WTC11 (cell line): Measurements from ENCODE around the gene KTI12. TPM values are rescaled to one million over a fixed set of nuclear protein-coding genes. Genes with fewer than 3 reads are reported as not detected.
"Not testable (repeated sequence)": the region's sequence is repeated elsewhere in the genome, so short reads cannot be mapped to it uniquely, and the experiment has no call there.

Experiments used
- ATAC-seq: fragments of 200-7000 bp; cut with Tn5 transposase; 2 replicates; pipeline ENCODE4 v1.10.0; 2021; ENCODE audit warnings: mild to moderate bottlenecking, moderate library complexity
- CTCF ChIA-PET: fragments of 300-600 bp; sonication (Branson Sonifier 250); formaldehyde crosslinking; loops from one replicate; lab custom pipeline; 2021; ENCODE audit warnings: antibody characterized with exemption; lab: Charles Lee
- POLR2A ChIA-PET: fragments of 350-600 bp; sonication (Branson Sonifier 250); formaldehyde crosslinking; loops from one replicate; lab custom pipeline; 2021; ENCODE audit warnings: antibody characterized with exemption; lab: Charles Lee
- DNase-seq: peaks from one replicate; pipeline ENCODE4 v3.0.0; 2021; ENCODE audit warnings: low spot score
- H3K27ac Mint-ChIP-seq: 2 replicates; pipeline ENCODE4 v1.8.0; 2021; ENCODE audit warnings: mixed read lengths
- H3K27me3 Mint-ChIP-seq: 2 replicates; pipeline ENCODE4 v1.8.0; 2021; ENCODE audit warnings: low read depth, mild to moderate bottlenecking, moderate library complexity, mixed read lengths
- H3K36me3 Mint-ChIP-seq: 2 replicates; pipeline ENCODE4 v1.8.0; 2021; ENCODE audit warnings: mixed read lengths
- H3K4me1 Mint-ChIP-seq: 2 replicates; pipeline ENCODE4 v1.8.0; 2022; ENCODE audit warnings: mixed read lengths
- H3K4me3 Mint-ChIP-seq: 2 replicates; pipeline ENCODE4 v1.8.0; 2021; ENCODE audit warnings: mild to moderate bottlenecking, moderate library complexity, mixed read lengths
- H3K9me3 Mint-ChIP-seq: 2 replicates; pipeline ENCODE4 v1.8.0; 2021; ENCODE audit warnings: mixed read lengths
- CREB1 ChIP-seq: sonication (generic); formaldehyde crosslinking; IDR thresholded peaks from 2 replicates; pipeline ENCODE4 v1.8.0; 2023; ENCODE audit warnings: mild to moderate bottlenecking, missing genetic modification reagents
- ELF4 ChIP-seq: sonication (generic); formaldehyde crosslinking; IDR thresholded peaks from 2 replicates; pipeline ENCODE4 v1.8.1; 2022; ENCODE audit warnings: low read depth, mild to moderate bottlenecking, moderate library complexity, missing genetic modification reagents
- GTF2I ChIP-seq: fragments of 250-450 bp; sonication (Bioruptor Pico); conservative IDR thresholded peaks from 2 replicates; pipeline ENCODE4 v1.4.0; 2021; ENCODE audit warnings: mild to moderate bottlenecking
- MYBL2 ChIP-seq: sonication (generic); formaldehyde crosslinking; IDR thresholded peaks from 2 replicates; pipeline ENCODE4 v1.8.1; 2023; ENCODE audit warnings: mild to moderate bottlenecking, moderate library complexity, missing genetic modification reagents
- NR1H2 ChIP-seq: sonication (generic); formaldehyde crosslinking; IDR thresholded peaks from 2 replicates; pipeline ENCODE4 v1.9.0; 2021; ENCODE audit warnings: mild to moderate bottlenecking, moderate library complexity, missing genetic modification reagents
- RORB ChIP-seq: fragments of 250-450 bp; sonication (Bioruptor Pico); IDR thresholded peaks from 2 replicates; pipeline ENCODE4 v1.9.0; 2021; ENCODE audit warnings: mild to moderate bottlenecking
- TP53 ChIP-seq: sonication (generic); formaldehyde crosslinking; IDR thresholded peaks from 2 replicates; pipeline ENCODE4 v1.8.1; 2023; ENCODE audit warnings: mild to moderate bottlenecking, missing genetic modification reagents
- ZNF263 ChIP-seq: sonication (generic); formaldehyde crosslinking; IDR thresholded peaks from 2 replicates; pipeline ENCODE4 v1.8.1; 2022; ENCODE audit warnings: low read depth, mild to moderate bottlenecking, moderate library complexity, missing genetic modification reagents
- ZNF671 ChIP-seq: fragments of 250-450 bp; sonication (Bioruptor Pico); IDR thresholded peaks from 2 replicates; pipeline ENCODE4 v1.8.0; 2021; ENCODE audit warnings: mild to moderate bottlenecking
- total RNA-seq: library from RNA; stranded (reverse); gene quantifications from 3 replicates; pipeline ENCODE4 v1.2.3, GENCODE V29; 2021
- TF ChIP-seq, protein P1 (sequence below): sonication (generic); formaldehyde crosslinking; IDR thresholded peaks from 2 replicates; pipeline ENCODE4 v1.8.1; 2023; ENCODE audit warnings: mild to moderate bottlenecking, missing genetic modification reagents, moderate library complexity
- TF ChIP-seq, protein P2 (sequence below): fragments of 250-450 bp; sonication (Bioruptor Pico); conservative IDR thresholded peaks from 2 replicates; pipeline ENCODE4 v1.9.0; 2021; ENCODE audit warnings: mild to moderate bottlenecking
- TF ChIP-seq, protein P3 (sequence below): sonication (generic); formaldehyde crosslinking; IDR thresholded peaks from 2 replicates; pipeline ENCODE4 v1.8.0; 2022; ENCODE audit warnings: mild to moderate bottlenecking, missing genetic modification reagents
- TF ChIP-seq, protein P4 (sequence below): sonication (generic); formaldehyde crosslinking; IDR thresholded peaks from 2 replicates; pipeline ENCODE4 v1.8.1; 2023; ENCODE audit warnings: mild to moderate bottlenecking, moderate library complexity, missing genetic modification reagents
- TF ChIP-seq, protein P5 (sequence below): sonication (generic); formaldehyde crosslinking; IDR thresholded peaks from 2 replicates; pipeline ENCODE4 v1.8.0; 2022; ENCODE audit warnings: mild to moderate bottlenecking, missing genetic modification reagents
- TF ChIP-seq, protein P6 (sequence below): sonication (generic); formaldehyde crosslinking; IDR thresholded peaks from 2 replicates; pipeline ENCODE4 v1.8.1; 2023; ENCODE audit warnings: mild to moderate bottlenecking, missing genetic modification reagents
- TF ChIP-seq, protein P7 (sequence below): sonication (generic); formaldehyde crosslinking; IDR thresholded peaks from 2 replicates; pipeline ENCODE4 v1.8.1; 2023; ENCODE audit warnings: mild to moderate bottlenecking, missing genetic modification reagents, borderline replicate concordance

The KTI12 gene
- total RNA-seq, 1 experiment from 2014 or later, result 10.1 TPM

DNA sequence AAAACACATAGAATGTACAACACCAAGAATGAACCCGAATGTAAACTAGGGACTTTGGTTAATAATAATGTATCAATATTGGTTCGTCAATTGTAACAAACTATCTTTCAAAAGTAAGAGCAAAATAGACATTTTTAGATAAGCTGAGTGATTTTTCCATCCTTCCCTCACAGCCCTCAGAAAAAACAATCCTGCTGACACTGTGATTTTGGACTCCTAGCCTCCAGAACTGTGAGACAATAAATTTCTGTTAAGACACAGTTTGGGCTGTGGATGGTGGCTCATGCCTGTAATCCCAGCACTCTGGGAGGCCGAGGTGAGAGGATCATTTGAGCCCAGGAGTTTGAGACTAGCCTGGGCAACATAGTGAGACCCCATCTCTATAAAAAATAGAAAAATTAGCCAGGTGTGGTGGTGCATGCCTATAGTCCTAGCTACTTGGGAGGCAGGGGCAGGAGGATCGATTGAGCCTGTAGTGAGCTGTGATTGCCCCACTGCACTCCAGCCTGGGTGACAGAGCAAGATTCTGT, 12.1 kb upstream of the KTI12 start:
- H3K4me3 Mint-ChIP-seq, POLR2A ChIA-PET, ATAC-seq, H3K4me1 Mint-ChIP-seq, H3K9me3 Mint-ChIP-seq, CTCF ChIA-PET, H3K27ac Mint-ChIP-seq, H3K27me3 Mint-ChIP-seq, DNase-seq: not testable (repeated sequence)
- peaks cover 19% of the 10 kb centered on the region for H3K36me3 Mint-ChIP-seq

DNA sequence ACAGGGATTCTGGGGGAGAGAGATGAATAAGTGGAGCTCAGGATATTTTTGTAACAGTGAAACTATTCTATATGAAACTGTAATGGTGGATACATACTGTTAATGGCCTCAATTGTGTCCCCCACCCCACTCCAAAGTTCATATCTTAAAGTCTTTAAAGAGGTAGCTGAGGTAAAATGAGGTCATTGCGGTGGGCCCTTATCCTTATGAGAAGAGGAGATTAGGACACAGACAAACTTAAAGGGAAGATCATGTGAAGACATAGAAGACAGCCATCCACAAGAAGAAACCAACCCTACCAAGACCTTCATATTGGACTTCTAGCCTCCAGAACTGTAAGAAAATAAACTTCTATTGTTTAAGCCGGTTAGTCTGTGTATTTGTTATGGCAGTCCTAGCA, 11.6 kb upstream of the KTI12 start:
- Mint-ChIP-seq H3K27me3 (no peaks in the 10 kb centered on the region), H3K36me3 (peaks cover 20% of the 10 kb centered on the region), H3K4me1 (no peaks in the 10 kb centered on the region), H3K4me3 (no peak overlapping the region), H3K27ac (0 out of 2 replicates have a peak overlapping the region, but pooled peaks have one; percentile 80), H3K9me3 (no peaks in the 10 kb centered on the region)
- POLR2A ChIA-PET, result no interaction called here
- CTCF ChIA-PET, result no interaction called here
- ATAC-seq (no peak), DNase-seq (no peak)
- TF ChIP-seq ZNF671 (CRISPR knock-in tag) (no peak), TP53 (CRISPR knock-in tag) (no peak)

DNA sequence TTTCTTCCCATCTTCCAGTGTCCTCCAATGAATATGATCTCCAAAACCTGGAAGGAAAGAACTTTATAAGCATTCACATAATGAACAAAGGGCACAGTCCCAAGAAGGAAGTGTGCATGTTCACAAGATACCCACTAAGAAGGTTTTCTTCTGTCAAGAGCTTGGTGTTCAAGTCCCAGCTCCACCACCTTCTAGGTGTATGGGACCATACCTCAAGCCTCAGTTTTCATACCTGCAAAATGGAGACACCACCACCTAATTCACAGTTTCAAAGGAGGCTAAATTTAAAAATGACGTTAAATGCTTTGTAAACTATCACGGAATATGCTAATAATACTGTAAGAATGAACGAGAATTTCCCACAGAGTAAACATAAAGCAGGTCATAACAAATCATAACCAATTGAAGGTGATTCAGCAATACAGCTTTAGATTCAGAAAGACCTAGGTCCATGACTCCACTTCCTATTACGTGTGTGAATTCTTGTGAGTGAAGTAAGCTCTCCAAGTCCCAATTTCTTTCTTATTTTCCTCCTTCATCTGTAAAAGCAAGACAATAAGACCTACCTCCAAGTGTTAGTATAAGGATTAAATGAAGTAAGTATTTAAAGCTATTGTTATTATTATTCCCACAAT, 8.1 kb upstream of the KTI12 start:
- no peaks in the 10 kb centered on the region for H3K27me3 Mint-ChIP-seq
- ChIA-PET CTCF (no interaction called here), POLR2A (no interaction called here)
- TF ChIP-seq CREB1, result no peak
- TF ChIP-seq ZNF263 (CRISPR knock-in tag), result no peak
- TF ChIP-seq, protein P1, sequence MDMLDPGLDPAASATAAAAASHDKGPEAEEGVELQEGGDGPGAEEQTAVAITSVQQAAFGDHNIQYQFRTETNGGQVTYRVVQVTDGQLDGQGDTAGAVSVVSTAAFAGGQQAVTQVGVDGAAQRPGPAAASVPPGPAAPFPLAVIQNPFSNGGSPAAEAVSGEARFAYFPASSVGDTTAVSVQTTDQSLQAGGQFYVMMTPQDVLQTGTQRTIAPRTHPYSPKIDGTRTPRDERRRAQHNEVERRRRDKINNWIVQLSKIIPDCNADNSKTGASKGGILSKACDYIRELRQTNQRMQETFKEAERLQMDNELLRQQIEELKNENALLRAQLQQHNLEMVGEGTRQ (CRISPR knock-in tag), result no peak
- TF ChIP-seq, protein P2, sequence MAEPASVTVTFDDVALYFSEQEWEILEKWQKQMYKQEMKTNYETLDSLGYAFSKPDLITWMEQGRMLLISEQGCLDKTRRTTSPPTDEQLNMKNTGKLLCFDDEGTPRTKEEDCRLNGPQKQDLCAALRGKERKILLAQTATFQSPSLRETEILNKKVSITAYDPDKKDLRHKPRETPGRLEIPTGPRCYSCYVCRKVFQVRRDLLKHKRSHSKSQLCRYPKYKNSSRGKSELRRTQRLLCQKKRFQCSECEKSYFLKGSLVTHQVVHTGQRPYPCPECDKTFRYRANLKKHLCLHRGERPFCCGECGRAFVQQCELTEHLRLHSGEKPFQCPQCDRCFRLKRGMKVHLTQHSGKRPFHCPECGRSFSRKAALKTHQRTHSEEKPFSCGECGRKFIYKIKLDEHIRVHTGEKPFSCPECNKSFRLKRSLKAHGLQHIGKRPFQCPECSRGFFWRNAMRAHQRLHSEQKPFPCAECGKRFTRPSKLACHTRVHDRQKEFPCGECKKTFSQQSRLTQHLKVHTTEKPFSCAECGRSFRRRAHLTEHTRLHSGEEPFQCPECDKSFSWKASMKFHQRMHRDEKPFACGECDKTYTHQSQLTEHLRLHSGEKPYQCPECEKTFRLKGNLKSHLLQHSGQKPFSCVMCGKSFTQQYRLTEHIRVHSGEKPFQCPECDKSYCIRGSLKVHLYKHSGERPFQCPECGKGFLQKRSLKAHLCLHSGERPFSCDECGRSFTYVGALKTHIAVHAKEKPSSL (CRISPR knock-in tag), result no peak
- TF ChIP-seq, protein P3, sequence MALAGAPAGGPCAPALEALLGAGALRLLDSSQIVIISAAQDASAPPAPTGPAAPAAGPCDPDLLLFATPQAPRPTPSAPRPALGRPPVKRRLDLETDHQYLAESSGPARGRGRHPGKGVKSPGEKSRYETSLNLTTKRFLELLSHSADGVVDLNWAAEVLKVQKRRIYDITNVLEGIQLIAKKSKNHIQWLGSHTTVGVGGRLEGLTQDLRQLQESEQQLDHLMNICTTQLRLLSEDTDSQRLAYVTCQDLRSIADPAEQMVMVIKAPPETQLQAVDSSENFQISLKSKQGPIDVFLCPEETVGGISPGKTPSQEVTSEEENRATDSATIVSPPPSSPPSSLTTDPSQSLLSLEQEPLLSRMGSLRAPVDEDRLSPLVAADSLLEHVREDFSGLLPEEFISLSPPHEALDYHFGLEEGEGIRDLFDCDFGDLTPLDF (CRISPR knock-in tag), result no peak
- TF ChIP-seq, protein P4, sequence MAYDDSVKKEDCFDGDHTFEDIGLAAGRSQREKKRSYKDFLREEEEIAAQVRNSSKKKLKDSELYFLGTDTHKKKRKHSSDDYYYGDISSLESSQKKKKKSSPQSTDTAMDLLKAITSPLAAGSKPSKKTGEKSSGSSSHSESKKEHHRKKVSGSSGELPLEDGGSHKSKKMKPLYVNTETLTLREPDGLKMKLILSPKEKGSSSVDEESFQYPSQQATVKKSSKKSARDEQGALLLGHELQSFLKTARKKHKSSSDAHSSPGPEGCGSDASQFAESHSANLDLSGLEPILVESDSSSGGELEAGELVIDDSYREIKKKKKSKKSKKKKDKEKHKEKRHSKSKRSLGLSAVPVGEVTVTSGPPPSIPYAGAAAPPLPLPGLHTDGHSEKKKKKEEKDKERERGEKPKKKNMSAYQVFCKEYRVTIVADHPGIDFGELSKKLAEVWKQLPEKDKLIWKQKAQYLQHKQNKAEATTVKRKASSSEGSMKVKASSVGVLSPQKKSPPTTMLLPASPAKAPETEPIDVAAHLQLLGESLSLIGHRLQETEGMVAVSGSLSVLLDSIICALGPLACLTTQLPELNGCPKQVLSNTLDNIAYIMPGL (CRISPR knock-in tag), result no peak
- TF ChIP-seq GTF2I (CRISPR knock-in tag), result no peak
- TF ChIP-seq MYBL2 (CRISPR knock-in tag), result no peak
- TF ChIP-seq, protein P5, sequence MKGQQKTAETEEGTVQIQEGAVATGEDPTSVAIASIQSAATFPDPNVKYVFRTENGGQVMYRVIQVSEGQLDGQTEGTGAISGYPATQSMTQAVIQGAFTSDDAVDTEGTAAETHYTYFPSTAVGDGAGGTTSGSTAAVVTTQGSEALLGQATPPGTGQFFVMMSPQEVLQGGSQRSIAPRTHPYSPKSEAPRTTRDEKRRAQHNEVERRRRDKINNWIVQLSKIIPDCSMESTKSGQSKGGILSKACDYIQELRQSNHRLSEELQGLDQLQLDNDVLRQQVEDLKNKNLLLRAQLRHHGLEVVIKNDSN, result no peak
- H3K27ac Mint-ChIP-seq, result no peak overlapping the region
- ATAC-seq (no peak), DNase-seq (no peak)
- no peak overlapping the region for H3K4me3 Mint-ChIP-seq
- H3K4me1 Mint-ChIP-seq, result no peaks in the 10 kb centered on the region
- no peaks in the 10 kb centered on the region for H3K9me3 Mint-ChIP-seq
- peaks cover 27% of the 10 kb centered on the region for H3K36me3 Mint-ChIP-seq

DNA sequence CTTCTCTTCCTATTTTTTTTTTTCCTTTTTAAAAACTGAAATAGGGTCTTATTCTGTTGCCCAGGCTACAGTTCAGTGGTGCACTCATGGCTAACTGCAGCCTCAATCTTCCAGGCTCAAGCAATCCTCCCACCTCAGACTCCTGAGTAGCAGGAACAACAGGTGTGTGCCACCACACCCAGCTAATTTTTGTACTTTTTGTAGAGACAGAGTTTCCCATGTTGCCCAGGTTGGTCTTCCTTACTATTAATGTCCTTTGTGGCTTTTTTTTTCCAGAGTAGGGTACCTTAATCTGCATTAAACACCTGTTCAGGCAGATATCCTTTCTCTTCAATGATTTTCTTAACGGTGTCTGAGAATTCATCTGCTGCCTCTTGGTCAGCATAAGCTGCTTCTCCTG, 4.3 kb upstream of the KTI12 start:
- ATAC-seq, result no peak
- 0 out of 2 replicates have a peak, but pooled peaks cover 4% of the 10 kb centered on the region for H3K4me1 Mint-ChIP-seq
- H3K27me3 Mint-ChIP-seq, result no peaks in the 10 kb centered on the region
- H3K27ac Mint-ChIP-seq, result no peak overlapping the region
- no peak for DNase-seq
- ChIA-PET POLR2A (no interaction called here), CTCF (no interaction called here)
- H3K36me3 Mint-ChIP-seq, result peaks cover 24% of the 10 kb centered on the region
- H3K9me3 Mint-ChIP-seq, result no peaks in the 10 kb centered on the region
- H3K4me3 Mint-ChIP-seq, result no peak overlapping the region
- TF ChIP-seq ELF4 (CRISPR knock-in tag) (no peak), NR1H2 (CRISPR knock-in tag) (no peak), RORB (no peak)
- TF ChIP-seq, protein P6, sequence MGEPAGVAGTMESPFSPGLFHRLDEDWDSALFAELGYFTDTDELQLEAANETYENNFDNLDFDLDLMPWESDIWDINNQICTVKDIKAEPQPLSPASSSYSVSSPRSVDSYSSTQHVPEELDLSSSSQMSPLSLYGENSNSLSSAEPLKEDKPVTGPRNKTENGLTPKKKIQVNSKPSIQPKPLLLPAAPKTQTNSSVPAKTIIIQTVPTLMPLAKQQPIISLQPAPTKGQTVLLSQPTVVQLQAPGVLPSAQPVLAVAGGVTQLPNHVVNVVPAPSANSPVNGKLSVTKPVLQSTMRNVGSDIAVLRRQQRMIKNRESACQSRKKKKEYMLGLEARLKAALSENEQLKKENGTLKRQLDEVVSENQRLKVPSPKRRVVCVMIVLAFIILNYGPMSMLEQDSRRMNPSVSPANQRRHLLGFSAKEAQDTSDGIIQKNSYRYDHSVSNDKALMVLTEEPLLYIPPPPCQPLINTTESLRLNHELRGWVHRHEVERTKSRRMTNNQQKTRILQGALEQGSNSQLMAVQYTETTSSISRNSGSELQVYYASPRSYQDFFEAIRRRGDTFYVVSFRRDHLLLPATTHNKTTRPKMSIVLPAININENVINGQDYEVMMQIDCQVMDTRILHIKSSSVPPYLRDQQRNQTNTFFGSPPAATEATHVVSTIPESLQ, result no peak
- TF ChIP-seq, protein P7, sequence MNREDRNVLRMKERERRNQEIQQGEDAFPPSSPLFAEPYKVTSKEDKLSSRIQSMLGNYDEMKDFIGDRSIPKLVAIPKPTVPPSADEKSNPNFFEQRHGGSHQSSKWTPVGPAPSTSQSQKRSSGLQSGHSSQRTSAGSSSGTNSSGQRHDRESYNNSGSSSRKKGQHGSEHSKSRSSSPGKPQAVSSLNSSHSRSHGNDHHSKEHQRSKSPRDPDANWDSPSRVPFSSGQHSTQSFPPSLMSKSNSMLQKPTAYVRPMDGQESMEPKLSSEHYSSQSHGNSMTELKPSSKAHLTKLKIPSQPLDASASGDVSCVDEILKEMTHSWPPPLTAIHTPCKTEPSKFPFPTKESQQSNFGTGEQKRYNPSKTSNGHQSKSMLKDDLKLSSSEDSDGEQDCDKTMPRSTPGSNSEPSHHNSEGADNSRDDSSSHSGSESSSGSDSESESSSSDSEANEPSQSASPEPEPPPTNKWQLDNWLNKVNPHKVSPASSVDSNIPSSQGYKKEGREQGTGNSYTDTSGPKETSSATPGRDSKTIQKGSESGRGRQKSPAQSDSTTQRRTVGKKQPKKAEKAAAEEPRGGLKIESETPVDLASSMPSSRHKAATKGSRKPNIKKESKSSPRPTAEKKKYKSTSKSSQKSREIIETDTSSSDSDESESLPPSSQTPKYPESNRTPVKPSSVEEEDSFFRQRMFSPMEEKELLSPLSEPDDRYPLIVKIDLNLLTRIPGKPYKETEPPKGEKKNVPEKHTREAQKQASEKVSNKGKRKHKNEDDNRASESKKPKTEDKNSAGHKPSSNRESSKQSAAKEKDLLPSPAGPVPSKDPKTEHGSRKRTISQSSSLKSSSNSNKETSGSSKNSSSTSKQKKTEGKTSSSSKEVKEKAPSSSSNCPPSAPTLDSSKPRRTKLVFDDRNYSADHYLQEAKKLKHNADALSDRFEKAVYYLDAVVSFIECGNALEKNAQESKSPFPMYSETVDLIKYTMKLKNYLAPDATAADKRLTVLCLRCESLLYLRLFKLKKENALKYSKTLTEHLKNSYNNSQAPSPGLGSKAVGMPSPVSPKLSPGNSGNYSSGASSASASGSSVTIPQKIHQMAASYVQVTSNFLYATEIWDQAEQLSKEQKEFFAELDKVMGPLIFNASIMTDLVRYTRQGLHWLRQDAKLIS, result no peak
